H1 (cell line): ENCODE measurements around the gene EYA4. TPM values are rescaled to one million over a fixed set of nuclear protein-coding genes. Genes with fewer than 3 reads are reported as not detected.

ENCODE experiments used
- CTCF ChIA-PET: fragments of 300-600 bp; sonication (Branson Sonifier 250); formaldehyde crosslinking; loops from one replicate; lab custom pipeline; 2021; ENCODE audit not compliant: partially characterized antibody; lab: Charles Lee
- POLR2A ChIA-PET: fragments of 300-600 bp; sonication (Branson Sonifier 250); formaldehyde crosslinking; loops from one replicate; lab custom pipeline; 2021; ENCODE audit warnings: inconsistent platforms; ENCODE audit not compliant: partially characterized antibody; lab: Charles Lee
- DNase-seq, 2 experiments: peaks; one replicate each; pipeline versions ENCODE4 v3.0.0 to v3.0.0-alpha.2; 2010 to 2022; ENCODE audit warnings: low spot score in 2 of 2, low read depth in 1 of 2, mixed read lengths in 1 of 2
- FAIRE-seq: peaks from 2 replicates; lab custom pipeline; 2011; peaks lifted over from hg19 to GRCh38; lab: Jason Lieb, UNC
- H2AFZ ChIP-seq: 2 replicates; pipeline ENCODE4 v1.8.1; 2012; ENCODE audit warnings: low read length, inconsistent platforms
- H2AK5ac ChIP-seq: 2 replicates; pipeline ENCODE4 v1.6.1; 2013; ENCODE audit warnings: low read depth, low read length
- H2BK120ac ChIP-seq: replicated peaks from 2 replicates; pipeline ENCODE3; 2013; ENCODE audit warnings: low read depth, low read length, inconsistent platforms
- H2BK12ac ChIP-seq: 2 replicates; pipeline ENCODE4 v1.6.1; 2013; ENCODE audit warnings: low read depth, low read length
- H2BK15ac ChIP-seq: 2 replicates; pipeline ENCODE4 v1.6.1; 2013; ENCODE audit warnings: low read length
- H2BK20ac ChIP-seq: 2 replicates; pipeline ENCODE4 v1.6.1; 2013; ENCODE audit warnings: low read length
- H2BK5ac ChIP-seq: 2 replicates; pipeline ENCODE4 v1.6.1; 2013; ENCODE audit warnings: low read depth, low read length
- H3K14ac ChIP-seq: 2 replicates; pipeline ENCODE4 v1.6.1; 2013; ENCODE audit warnings: inconsistent platforms; ENCODE audit not compliant: insufficient read length
- H3K18ac ChIP-seq: 2 replicates; pipeline ENCODE4 v1.6.1; 2013; ENCODE audit warnings: low read length; ENCODE audit errors: extremely low read depth
- H3K23ac ChIP-seq: 2 replicates; pipeline ENCODE4 v1.6.1; 2013; ENCODE audit warnings: inconsistent platforms; ENCODE audit not compliant: insufficient read length
- H3K23me2 ChIP-seq: 2 replicates; pipeline ENCODE4 v1.6.1; 2013; ENCODE audit warnings: low read depth, low read length
- H3K27ac ChIP-seq: 2 replicates; pipeline ENCODE4 v1.6.1; 2011; ENCODE audit warnings: low read depth, low read length, inconsistent platforms
- H3K27me3 ChIP-seq, 4 experiments: replicated peaks in 1 of 4; 1 replicate in 1 of 4; 2 replicates in 3 of 4; pipeline versions ENCODE4 v1.6.1 to v1.8.1; 2011 to 2013; ENCODE audit warnings: low read length in 3 of 4, mild to moderate bottlenecking in 3 of 4, inconsistent platforms in 2 of 4, mixed read lengths in 2 of 4, moderate library complexity in 1 of 4; ENCODE audit not compliant: control insufficient read depth in 3 of 4, insufficient read depth in 3 of 4; ENCODE audit errors: extremely low read depth in 1 of 4
- H3K36me3 ChIP-seq, 4 experiments: 2 replicates each; pipeline versions ENCODE4 v1.6.1 to v1.8.1; 2011 to 2013; ENCODE audit warnings: mild to moderate bottlenecking in 4 of 4, low read length in 3 of 4, moderate library complexity in 2 of 4, control low read depth in 1 of 4, inconsistent platforms in 1 of 4; ENCODE audit not compliant: insufficient read depth in 4 of 4, control insufficient read depth in 2 of 4
- H3K4ac ChIP-seq: replicated peaks from 2 replicates; pipeline ENCODE3; 2013; ENCODE audit warnings: low read length, low read depth, mixed read lengths, inconsistent platforms; ENCODE audit not compliant: insufficient read length
- H3K4me1 ChIP-seq, 4 experiments: replicated peaks in 1 of 4; 1 replicate in 1 of 4; 2 replicates in 3 of 4; pipeline versions ENCODE4 v1.6.1 to v1.8.1; 2011 to 2013; ENCODE audit warnings: low read length in 3 of 4, inconsistent platforms in 2 of 4, mixed read lengths in 1 of 4; ENCODE audit not compliant: insufficient read depth in 4 of 4, control insufficient read depth in 3 of 4
- H3K4me2 ChIP-seq, 2 experiments: 2 replicates each; pipeline versions ENCODE4 v1.6.1 to v1.8.1; 2011 to 2013; ENCODE audit warnings: low read depth in 2 of 2, low read length in 2 of 2, control low read depth in 1 of 2, inconsistent platforms in 1 of 2, mild to moderate bottlenecking in 1 of 2; ENCODE audit not compliant: insufficient read depth in 1 of 2
- H3K4me3 ChIP-seq, 4 experiments: fragments of 200-600, 300-600 bp in 1 of 4; sonication (generic), shearing (Covaris generic), sonication (Bioruptor Twin) in 1 of 4; 2 replicates each; pipeline versions ENCODE4 v1.5.1 to v1.8.1; 2011 to 2016; ENCODE audit warnings: low read length in 4 of 4, low read depth in 3 of 4, control low read depth in 2 of 4, inconsistent platforms in 2 of 4, mild to moderate bottlenecking in 2 of 4, mixed read lengths in 1 of 4, moderate library complexity in 1 of 4; ENCODE audit not compliant: insufficient read depth in 2 of 4; ENCODE audit errors: extremely low read depth in 1 of 4
- H3K56ac ChIP-seq: replicated peaks from 2 replicates; pipeline ENCODE3; 2013; ENCODE audit warnings: low read depth, mild to moderate bottlenecking, mixed read lengths, low read length, inconsistent platforms; ENCODE audit not compliant: insufficient read length
- H3K79me1 ChIP-seq: 2 replicates; pipeline ENCODE4 v1.6.1; 2013; ENCODE audit warnings: low read depth, low read length, control low read depth
- H3K79me2 ChIP-seq, 2 experiments: 2 replicates each; pipeline versions ENCODE4 v1.6.1 to v1.8.1; 2012 to 2013; ENCODE audit warnings: low read length in 2 of 2, mild to moderate bottlenecking in 2 of 2, inconsistent platforms in 1 of 2; ENCODE audit not compliant: insufficient read depth in 2 of 2, control insufficient read depth in 1 of 2
- H3K9ac ChIP-seq, 4 experiments: replicated peaks in 1 of 4; 1 replicate in 1 of 4; 2 replicates in 3 of 4; pipeline versions ENCODE4 v1.6.1 to v1.8.1; 2011 to 2013; ENCODE audit warnings: low read depth in 3 of 4, low read length in 3 of 4, control low read depth in 2 of 4, mild to moderate bottlenecking in 2 of 4, moderate library complexity in 2 of 4, inconsistent platforms in 1 of 4; ENCODE audit errors: extremely low read depth in 1 of 4
- H3K9me3 ChIP-seq, 2 experiments: 2 replicates each; pipeline versions ENCODE4 v1.6.1 to v1.8.1; 2012 to 2013; ENCODE audit warnings: mild to moderate bottlenecking in 2 of 2, moderate library complexity in 2 of 2, control low read depth in 1 of 2, inconsistent platforms in 1 of 2, low read depth in 1 of 2, low read length in 1 of 2, mixed read lengths in 1 of 2; ENCODE audit not compliant: insufficient read depth in 2 of 2
- H4K20me1 ChIP-seq, 2 experiments: replicated peaks in 1 of 2; 2 replicates each; pipeline versions ENCODE3 to v1.8.1; 2011 to 2013; ENCODE audit warnings: inconsistent platforms in 2 of 2, low read length in 2 of 2, mild to moderate bottlenecking in 1 of 2; ENCODE audit not compliant: insufficient read depth in 2 of 2, control insufficient read depth in 1 of 2
- H4K5ac ChIP-seq: 2 replicates; pipeline ENCODE4 v1.6.1; 2013; ENCODE audit warnings: low read length, low read depth, mixed read lengths, inconsistent platforms; ENCODE audit not compliant: insufficient read length
- H4K8ac ChIP-seq: 2 replicates; pipeline ENCODE4 v1.8.0; 2013; ENCODE audit warnings: mild to moderate bottlenecking, moderate library complexity, low read length, inconsistent platforms; ENCODE audit not compliant: insufficient read depth; ENCODE audit errors: extremely low read depth
- H4K91ac ChIP-seq: replicated peaks from 2 replicates; pipeline ENCODE3; 2013; ENCODE audit warnings: low read length, mixed read lengths, inconsistent platforms; ENCODE audit not compliant: insufficient read length
- ASH2L ChIP-seq: fragments of 200-600, 300-600 bp; sonication (generic); IDR thresholded peaks from one replicate; pipeline ENCODE4 v1.7.1; 2017; ENCODE audit warnings: low read length
- CREB1 ChIP-seq: IDR thresholded peaks from 2 replicates; pipeline ENCODE4 v1.6.1; 2012; ENCODE audit warnings: inconsistent platforms
- FOSL1 ChIP-seq: IDR thresholded peaks from 2 replicates; pipeline ENCODE4 v1.6.1; 2011; ENCODE audit warnings: mild to moderate bottlenecking, low read depth, low read length, moderate library complexity; ENCODE audit not compliant: insufficient read depth
- NRF1 ChIP-seq: IDR thresholded peaks from 2 replicates; pipeline ENCODE4 v1.6.1; 2011; ENCODE audit warnings: mild to moderate bottlenecking, low read depth, low read length, improper control_type of control experiment
- SAP30 ChIP-seq: fragments of 300-600 bp; sonication (generic); IDR thresholded peaks from 2 replicates; pipeline ENCODE4 v1.7.1; 2012; ENCODE audit warnings: low read length, moderate library complexity, mild to moderate bottlenecking, inconsistent platforms; ENCODE audit not compliant: insufficient read depth, insufficient replicate concordance
- SIRT6 ChIP-seq: IDR thresholded peaks from one replicate; pipeline ENCODE4 v1.7.1; 2012; ENCODE audit warnings: low read length, inconsistent platforms
- WGBS, 2 experiments: shearing (Covaris generic) in 1 of 2; methylation state at CpG; one replicate each; pipeline versions ENCODE4 v1.1.6 to v1.1.7; 2013 to 2015; ENCODE audit warnings: low lambda C conversion rate in 2 of 2, mixed read lengths in 2 of 2, inconsistent platforms in 1 of 2, low coverage in 1 of 2, missing lambda C conversion rate in 1 of 2; ENCODE audit not compliant: insufficient replicate concordance in 2 of 2, insufficient coverage in 1 of 2, insufficient read length in 1 of 2; ENCODE audit errors: extremely low coverage in 1 of 2, missing lambda C conversion rate in 1 of 2; 5-methylcytosine and 5-hydroxymethylcytosine counted together
- polyA plus RNA-seq, 7 experiments: library from polyadenylated mRNA; depleted of rRNA in 3 of 7; stranded (reverse) in 5 of 7; unstranded in 2 of 7; fragments of >200 nt in 5 of 7; fragments of 200-250 nt in 2 of 7; gene quantifications; 1 replicate in 5 of 7; 2 replicates in 1 of 7; 4 replicates in 1 of 7; pipeline versions ENCODE4 v1.2.1 to v1.2.3, GENCODE V29; 2011 to 2013; ENCODE audit warnings: missing spikeins in 2 of 7, mixed read lengths in 2 of 7
- total RNA-seq: library from RNA; stranded (reverse); fragmentation: NEBNext Ultra II Directional; extraction: Animal tissue kit (Norgen Biotek cat#: 25700); gene quantifications from 2 replicates; pipeline ENCODE4 v1.2.1, GENCODE V29; 2021

Gene EYA4
- total and polyA plus RNA-seq, 2 of the 8 experiments (the other 6 are each of a cell fraction or from before 2014, with no cell fraction given) = 0.06 to 0.17 TPM

DNA sequence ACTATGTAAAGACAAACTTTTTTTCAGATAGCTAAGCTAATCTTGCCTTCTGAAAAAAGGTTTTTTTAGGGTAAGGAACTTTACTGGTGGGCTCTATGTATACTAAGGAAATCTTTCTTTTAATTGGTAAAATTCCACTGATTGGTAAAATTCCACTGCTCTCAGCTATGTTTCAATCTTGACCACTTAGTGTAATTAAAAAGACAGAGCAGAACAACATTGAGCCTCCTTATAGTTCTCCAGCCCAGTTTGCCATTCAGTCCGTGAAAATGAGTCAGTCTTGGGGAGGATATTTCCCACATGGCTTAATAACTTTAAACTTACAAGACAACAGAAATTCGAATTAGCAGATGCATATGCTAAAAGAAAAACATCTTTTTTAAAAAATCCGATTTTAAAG lies 92.7 kb downstream of the EYA4 start:
- 86% methylated on average over 3 of the region's 3 CpGs; no CpG with 5 or more reads in 1 of the 2 experiments for WGBS, 2 experiments
- H3K14ac ChIP-seq = no peak overlapping the region
- FAIRE-seq = no peak

More for the DNA sequence above, 92.7 kb downstream of the EYA4 start:
- H3K18ac ChIP-seq = no peak overlapping the region
- no peak overlapping the region for H3K23ac ChIP-seq
- no peak overlapping the region for H2BK15ac ChIP-seq
- no peak overlapping the region for H3K4me3 ChIP-seq
- no peak overlapping the region for H2BK120ac ChIP-seq
- H3K79me2 ChIP-seq = no peaks in the 10 kb centered on the region
- DNase-seq = no peak
- no peaks in the 10 kb centered on the region for H3K27me3 ChIP-seq
- no peak overlapping the region for H2AFZ ChIP-seq
- TF ChIP-seq CREB1 (no peak), FOSL1 (no peak), NRF1 (no peak), SIRT6 (no peak), ASH2L (no peak), SAP30 (no peak)
- TF ChIP-seq, all 59 proteins: peak for 0
- Histone ChIP-seq H3K23me2 (no peaks in the 10 kb centered on the region), H4K20me1 (no peaks in the 10 kb centered on the region), H3K79me1 (no peaks in the 10 kb centered on the region), H4K8ac (no peak overlapping the region), H2AK5ac (no peak overlapping the region), H3K9me3 (no peaks in the 10 kb centered on the region), H3K4ac (no peak overlapping the region), H3K56ac (no peak overlapping the region), H3K9ac (no peak overlapping the region), H3K4me2 (no peak overlapping the region), H2BK12ac (no peak overlapping the region), H3K4me1 (no peaks in the 10 kb centered on the region), H4K91ac (no peak overlapping the region), H2BK20ac (no peak overlapping the region), H4K5ac (no peak overlapping the region), H2BK5ac (no peak overlapping the region), H3K27ac (no peak overlapping the region), H3K36me3 (no peaks in the 10 kb centered on the region)
- ChIA-PET CTCF (interaction anchor here (0.6 kb wide), 1 partner anchor 308 kb away, joined by 3 read pairs; no protein-coding TSS in a partner anchor), POLR2A (no interaction called here)
